GM12878 (cell line): ENCODE measurements around the gene FCRL6. TPM values are rescaled to one million over a fixed set of nuclear protein-coding genes. Genes with fewer than 3 reads are reported as not detected.

Source experiments
- ATAC-seq: fragments of 200-7000 bp; cut with Tn5 transposase; 3 replicates; pipeline ENCODE4 v1.9.1; 2020; ENCODE audit warnings: mild to moderate bottlenecking, moderate library complexity
- BruUV-seq: library from RNA; stranded (reverse); fragments of 400-500 nt; replicated peaks from 2 replicates; lab custom pipeline; 2021; lab: Mats Ljungman, UMichigan
- CTCF ChIA-PET: fragments of 300-600 bp; sonication (Branson Sonifier 250); formaldehyde crosslinking; extraction: SDS; loops from one replicate; lab custom pipeline; 2021; ENCODE audit warnings: inconsistent platforms; lab: Yijun Ruan, JAX
- POLR2A ChIA-PET: fragments of 350-600 bp; formaldehyde crosslinking; extraction: SDS; loops from one replicate; lab custom pipeline; 2021; ENCODE audit warnings: inconsistent platforms; lab: Charles Lee
- RAD21 ChIA-PET: fragments of 300-600 bp; sonication (Branson Sonifier 250); formaldehyde crosslinking; loops from one replicate; lab custom pipeline; 2023; ENCODE audit warnings: antibody characterized with exemption; ENCODE audit not compliant: unreplicated experiment; lab: Charles Lee
- SMC1A ChIA-PET: fragments of 300-600 bp; sonication (Branson Sonifier 250); formaldehyde crosslinking; loops from one replicate; lab custom pipeline; 2023; ENCODE audit not compliant: unreplicated experiment, uncharacterized antibody; lab: Charles Lee
- DNase-seq: peaks from one replicate; pipeline ENCODE4 v3.0.0-alpha.2; 2011; ENCODE audit warnings: low read depth, low spot score
- FAIRE-seq: peaks from 3 replicates; lab custom pipeline; 2011; peaks lifted over from hg19 to GRCh38; lab: Jason Lieb, UNC
- H2AFZ ChIP-seq: 2 replicates; pipeline ENCODE4 v1.6.0; 2011; ENCODE audit warnings: low read depth, low read length, control low read depth; ENCODE audit not compliant: control insufficient read depth
- H3K27ac ChIP-seq: 2 replicates; pipeline ENCODE4 v1.5.1; 2011; ENCODE audit warnings: control low read depth; ENCODE audit not compliant: control insufficient read depth, insufficient read depth
- H3K27me3 ChIP-seq, 2 experiments: replicated peaks in 1 of 2; 2 replicates each; pipeline versions ENCODE4 v1.6.0 to v1.6.1; 2011; ENCODE audit warnings: low read length in 1 of 2; ENCODE audit not compliant: control insufficient read depth in 2 of 2, insufficient read depth in 2 of 2
- H3K36me3 ChIP-seq, 2 experiments: 2 replicates each; pipeline ENCODE4 v1.5.1; 2011; ENCODE audit warnings: low read length in 1 of 2; ENCODE audit not compliant: control insufficient read depth in 2 of 2, insufficient read depth in 2 of 2
- H3K4me1 ChIP-seq: 2 replicates; pipeline ENCODE4 v1.6.1; 2011; ENCODE audit warnings: mild to moderate bottlenecking, low read length, moderate library complexity, mixed read lengths; ENCODE audit not compliant: control insufficient read depth, insufficient read depth
- H3K4me2 ChIP-seq: 2 replicates; pipeline ENCODE4 v1.6.0; 2011; ENCODE audit warnings: control low read depth; ENCODE audit not compliant: control insufficient read depth, insufficient read depth
- H3K4me3 ChIP-seq: fragments of 200-600 bp; sonication (generic); 2 replicates; pipeline ENCODE4 v1.5.1; 2016
- H3K79me2 ChIP-seq: 2 replicates; pipeline ENCODE4 v1.6.0; 2011; ENCODE audit warnings: low read length; ENCODE audit not compliant: control insufficient read depth, insufficient read depth
- H3K9ac ChIP-seq: 2 replicates; pipeline ENCODE4 v1.8.0; 2011; ENCODE audit warnings: low read length, control low read depth, mixed read lengths; ENCODE audit not compliant: control insufficient read depth, insufficient read depth
- H3K9me3 ChIP-seq: replicated peaks from 3 replicates; pipeline ENCODE4 v1.5.1; 2011; ENCODE audit warnings: mild to moderate bottlenecking, low read length; ENCODE audit not compliant: control insufficient read depth, insufficient read depth
- H4K20me1 ChIP-seq: 2 replicates; pipeline ENCODE4 v1.6.0; 2011; ENCODE audit not compliant: control insufficient read depth, insufficient read depth
- CREM ChIP-seq: IDR thresholded peaks from 2 replicates; pipeline ENCODE4 v1.6.1; 2014; ENCODE audit warnings: antibody characterized with exemption, low read depth
- CTCF ChIP-seq, 3 experiments: IDR thresholded peaks in 2 of 3; conservative IDR thresholded peaks in 1 of 3; 2 replicates each; pipeline ENCODE4 v1.5.1; 2011; ENCODE audit warnings: low read depth in 3 of 3, low read length in 3 of 3, mild to moderate bottlenecking in 3 of 3, control low read depth in 2 of 3, moderate library complexity in 2 of 3, inconsistent platforms in 1 of 3, mixed read lengths in 1 of 3; ENCODE audit not compliant: control insufficient read depth in 2 of 3, insufficient read depth in 1 of 3; ENCODE audit errors: extremely low read depth in 1 of 3
- DPF2 ChIP-seq: fragments of 450-650 bp; IDR thresholded peaks from 2 replicates; pipeline ENCODE4 v1.6.1; 2017; ENCODE audit warnings: mild to moderate bottlenecking
- ELK1 ChIP-seq: IDR thresholded peaks from 2 replicates; pipeline ENCODE4 v1.6.1; 2012; ENCODE audit warnings: low read depth, low read length, improper control_type of control experiment
- GABPA ChIP-seq: IDR thresholded peaks from 2 replicates; pipeline ENCODE4 v1.6.1; 2014; ENCODE audit warnings: antibody characterized with exemption, low read depth, mild to moderate bottlenecking, inconsistent platforms
- GATAD2B ChIP-seq: fragments of 450-650 bp; conservative IDR thresholded peaks from 2 replicates; pipeline ENCODE4 v1.6.1; 2017; ENCODE audit warnings: low read depth, mild to moderate bottlenecking, moderate library complexity
- HDAC6 ChIP-seq: fragments of 200-600 bp; sonication (generic); IDR thresholded peaks from one replicate; pipeline ENCODE4 v1.8.0; 2017; ENCODE audit warnings: antibody characterized with exemption; ENCODE audit not compliant: unreplicated experiment
- POU2F2 ChIP-seq: IDR thresholded peaks from 3 replicates; pipeline ENCODE4 v1.6.1; 2011; ENCODE audit warnings: low read depth, mild to moderate bottlenecking, low read length, borderline replicate concordance
- RUNX3 ChIP-seq: IDR thresholded peaks from 2 replicates; pipeline ENCODE4 v1.6.1; 2012; ENCODE audit warnings: low read length, inconsistent platforms
- SMAD5 ChIP-seq: IDR thresholded peaks from 2 replicates; pipeline ENCODE4 v1.6.1; 2016; ENCODE audit warnings: antibody characterized with exemption, low read depth
- TAF1 ChIP-seq: IDR thresholded peaks from 2 replicates; pipeline ENCODE4 v1.6.1; 2011; ENCODE audit warnings: mild to moderate bottlenecking, low read depth, low read length, borderline replicate concordance
- TCF3 ChIP-seq: IDR thresholded peaks from 2 replicates; pipeline ENCODE4 v1.6.1; 2012; ENCODE audit warnings: low read depth, mild to moderate bottlenecking, low read length, borderline replicate concordance; ENCODE audit not compliant: insufficient read depth
- ZBTB40 ChIP-seq: fragments of 450-650 bp; IDR thresholded peaks from 2 replicates; pipeline ENCODE4 v1.6.1; 2016; ENCODE audit warnings: mild to moderate bottlenecking, moderate library complexity, borderline replicate concordance
- ZNF24 ChIP-seq: fragments of 450-650 bp; IDR thresholded peaks from 2 replicates; pipeline ENCODE4 v1.6.1; 2017; ENCODE audit warnings: antibody characterized with exemption, mild to moderate bottlenecking
- ZNF274 ChIP-seq: IDR thresholded peaks from one replicate; pipeline ENCODE4 v1.8.0; 2011; ENCODE audit not compliant: insufficient read length, insufficient read depth
- ZNF384 ChIP-seq: IDR thresholded peaks from 2 replicates; pipeline ENCODE4 v1.6.1; 2012; ENCODE audit warnings: low read depth, mild to moderate bottlenecking, low read length, improper control_type of control experiment, borderline replicate concordance
- WGBS: methylation state at CpG from one replicate; pipeline ENCODE4 v1.1.6; 2016; ENCODE audit warnings: low lambda C conversion rate; ENCODE audit not compliant: insufficient replicate concordance, insufficient coverage; ENCODE audit errors: missing lambda C conversion rate; 5-methylcytosine and 5-hydroxymethylcytosine counted together
- in situ Hi-C: fragments of 300-500 bp; cut with MboI; formaldehyde crosslinking; loops from 9 replicates; pipeline ENCODE4 v1.14.3; 2018; ENCODE audit warnings: mixed read lengths
- intact Hi-C: fragments of 100-400 bp; cut with micrococcal nuclease; formaldehyde crosslinking; loops from one replicate; pipeline ENCODE4 v1.14.2; 2022; ENCODE audit not compliant: unreplicated experiment
- polyA plus RNA-seq, 11 experiments: library from polyadenylated mRNA; depleted of rRNA in 4 of 11; unstranded in 6 of 11; stranded (reverse) in 5 of 11; fragments of >200 nt; fragmentation: Nextera tagmentation in 4 of 11; fragmentation: Illumina TruSeq in 1 of 11; extraction: Ambion mirVana in 4 of 11; extraction: Trizol in 1 of 11; gene quantifications; 1 replicate in 1 of 11; 2 replicates in 10 of 11; pipeline versions ENCODE4 v1.2.1 to v1.2.3, GENCODE V29; 2011 to 2016; ENCODE audit warnings: inconsistent platforms in 2 of 11, missing spikeins in 2 of 11, low read depth in 1 of 11
- total RNA-seq, 4 experiments: library from RNA; depleted of rRNA in 3 of 4; stranded (reverse); fragments of >200 nt in 3 of 4; fragmentation: Illumina TruSeq in 1 of 4; extraction: Trizol in 1 of 4; gene quantifications; 2 replicates each; pipeline versions ENCODE4 v1.2.1 to v1.2.3, GENCODE V29; 2013 to 2021

Gene FCRL6
- total and polyA plus RNA-seq, 10 of the 15 experiments (the other 5 are each of a cell fraction or from before 2014, with no cell fraction given), result 0.04 to 0.16 (median 0.11) TPM; not detected in 7

DNA sequence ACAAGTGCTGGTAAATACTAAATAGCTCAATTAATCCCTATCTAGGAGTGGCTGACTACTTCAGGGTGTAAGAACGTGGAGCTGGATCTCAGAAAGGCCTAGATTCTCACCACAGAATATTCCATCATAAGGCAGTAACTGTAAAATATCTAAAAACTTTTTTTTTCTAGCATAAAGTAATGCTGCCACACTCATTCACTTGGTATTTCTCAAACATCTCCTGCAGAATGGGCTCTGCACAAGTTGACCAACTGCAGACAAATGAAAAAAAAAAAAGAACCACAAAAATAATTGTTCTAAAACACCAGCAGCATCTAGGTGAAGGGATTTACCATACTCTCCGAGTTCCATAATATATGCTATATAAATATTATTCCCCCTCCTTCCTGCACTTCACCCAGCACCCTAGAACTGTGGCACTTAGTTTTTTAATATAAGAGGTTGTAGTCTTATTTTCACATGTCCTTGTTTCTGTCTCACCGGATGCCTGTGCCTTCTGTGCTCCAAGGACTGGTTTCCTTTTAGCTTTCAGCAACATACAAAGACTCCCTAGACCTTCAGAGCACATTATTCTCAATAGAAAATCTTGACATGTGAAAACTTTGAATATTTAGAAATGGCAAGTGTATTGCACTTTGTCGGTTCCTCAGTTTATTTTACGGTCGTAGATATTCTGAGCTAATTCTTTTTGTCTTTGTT lies 51.4 kb downstream of the FCRL6 start:
- BruUV-seq, result no TSS peak
- DNase-seq (no peak), FAIRE-seq (no peak), ATAC-seq (no peak)
- Histone ChIP-seq H3K4me3 (no peak overlapping the region), H3K27me3 (peaks cover 2 to 4% of the 10 kb centered on the region in 2 experiments; a peak in 3 of 4 replicates), H3K27ac (no peak overlapping the region), H3K4me2 (peak overlapping the region; percentile 79), H4K20me1 (no peaks in the 10 kb centered on the region), H3K9me3 (no peaks in the 10 kb centered on the region), H3K36me3 (no peaks in the 10 kb centered on the region), H3K4me1 (no peaks in the 10 kb centered on the region), H2AFZ (no peak overlapping the region), H3K9ac (no peak overlapping the region), H3K79me2 (no peaks in the 10 kb centered on the region)
- in situ Hi-C loops (no loop called here), intact Hi-C loops (no loop called here)
- TF ChIP-seq SMAD5, result no peak
- no peak for TF ChIP-seq RUNX3
- TF ChIP-seq TCF3, result no peak
- TF ChIP-seq TAF1, result no peak
- no peak for TF ChIP-seq CTCF (IDR thresholded peaks at IDR 0.05 in 2 of 3, conservative IDR thresholded peaks at IDR 0.05 in 1 of 3; ENCODE audit: control insufficient read depth in 2 of 3, extremely low read depth in 1 of 3, insufficient read depth in 1 of 3, low read depth in 3 of 3, low read length in 3 of 3)
- TF ChIP-seq POU2F2, result no peak
- TF ChIP-seq ZNF274, result no peak
- no peak for TF ChIP-seq ZBTB40
- no peak for TF ChIP-seq ELK1
- TF ChIP-seq DPF2, result no peak
- TF ChIP-seq GATAD2B, result no peak
- TF ChIP-seq HDAC6, result no peak
- no peak for TF ChIP-seq CREM
- no peak for TF ChIP-seq ZNF24
- no peak for TF ChIP-seq ZNF384
- no peak for TF ChIP-seq GABPA
- SMC1A ChIA-PET, result interaction anchor here (1.0 to 1.9 kb wide), 3 partner anchors 20 to 154 kb away, joined by 3 to 4 read pairs (median 3); no protein-coding TSS in a partner anchor
- 62% methylated on average over 6 of the region's 6 CpGs for WGBS
- CTCF ChIA-PET, result interaction anchor here (2.0 kb wide), 1 partner anchor 154 kb away, joined by 8 read pairs; no protein-coding TSS in a partner anchor
- RAD21 ChIA-PET, result interaction anchor here (0.9 to 1.0 kb wide), 2 partner anchors 11 to 36 kb away, joined by 3 read pairs; no protein-coding TSS in a partner anchor
- POLR2A ChIA-PET, result interaction anchor here (0.7 kb wide), 1 partner anchor 36 kb away, joined by 3 read pairs; no protein-coding TSS in a partner anchor
